Measurements from ENCODE around the gene MRPL23.
"Not testable (repeated sequence)": the region's sequence is repeated elsewhere in the genome, so short reads cannot be mapped to it uniquely, and the experiment has no call there.

MRPL23 gene

DNA sequence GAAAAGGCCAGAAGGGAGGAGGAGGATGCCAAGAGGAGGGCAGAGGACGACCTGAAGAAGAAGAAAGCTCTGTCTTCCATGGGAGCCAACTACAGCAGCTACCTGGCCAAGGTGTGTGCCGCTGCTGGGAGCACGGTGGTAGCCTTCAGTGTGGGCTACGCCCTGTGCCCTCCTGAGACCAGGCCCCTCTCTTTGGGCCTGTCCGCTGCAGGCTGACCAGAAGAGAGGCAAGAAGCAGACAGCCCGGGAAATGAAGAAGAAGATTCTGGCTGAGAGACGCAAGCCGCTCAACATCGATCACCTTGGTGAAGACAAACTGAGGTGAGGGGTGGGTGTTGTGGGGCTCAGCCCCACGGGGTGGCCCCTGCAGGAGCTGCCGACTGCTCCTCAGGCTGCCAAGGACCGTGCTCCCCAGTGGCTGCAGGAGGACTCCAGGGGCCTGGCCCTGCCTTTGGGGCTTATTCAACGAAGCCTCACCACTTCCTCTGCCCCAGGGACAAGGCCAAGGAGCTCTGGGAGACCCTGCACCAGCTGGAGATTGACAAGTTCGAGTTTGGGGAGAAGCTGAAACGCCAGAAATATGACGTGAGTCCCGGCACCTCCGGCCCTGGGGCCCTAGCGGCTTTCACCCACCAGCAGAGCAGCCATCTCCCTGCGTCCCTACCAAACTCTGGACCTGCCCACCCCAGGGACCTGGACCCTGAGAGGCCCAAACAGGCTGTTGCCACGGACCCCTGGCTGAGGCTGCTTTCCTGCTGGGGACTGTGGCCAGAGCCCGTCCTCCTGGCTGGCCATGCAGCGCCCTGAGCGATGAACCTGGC, 12.6 kb upstream of the MRPL23 start:
- no peak for DNase-seq

- no peak for DNase-seq
These were observed 11.7 kb upstream of the MRPL23 start for GRCh38 chr11:1935156-1936071.

DNA sequence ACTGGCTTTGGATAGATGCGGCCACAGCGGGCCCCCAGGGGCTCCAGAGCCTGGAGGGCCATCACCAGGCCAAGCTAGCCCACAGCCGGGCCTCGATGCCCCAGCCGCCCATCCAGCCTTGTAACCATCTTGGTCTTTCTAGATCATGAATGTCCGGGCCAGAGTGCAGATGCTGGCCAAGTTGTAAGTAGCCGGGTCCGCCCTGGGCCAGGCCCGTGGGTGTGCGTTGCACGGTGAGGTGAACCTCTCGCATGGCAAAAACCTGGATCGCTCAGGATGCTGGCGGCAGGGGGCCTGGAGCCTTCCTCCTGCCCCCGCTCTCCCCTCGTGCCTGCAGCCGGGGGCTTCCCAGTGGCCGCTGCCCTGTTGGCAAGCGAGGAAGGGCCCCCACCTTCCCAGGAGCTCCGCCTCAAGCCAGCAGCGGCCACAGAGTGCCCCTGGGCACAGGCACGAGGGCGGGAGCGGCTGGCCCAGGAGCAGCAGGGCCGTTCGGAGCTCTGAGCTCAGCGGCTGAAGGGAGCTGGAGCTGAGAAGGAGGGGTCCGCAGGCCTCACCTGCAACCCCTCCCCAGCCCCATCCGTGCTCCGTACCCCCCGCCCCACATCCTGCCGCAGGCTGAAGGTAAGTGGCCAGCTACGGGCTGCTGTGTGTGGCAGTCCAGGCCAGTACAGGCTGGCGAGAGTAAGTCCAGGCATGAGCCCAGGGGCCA, 10.9 kb upstream of the MRPL23 start:
- no peak for DNase-seq

- no peak for DNase-seq
These were observed 10.1 kb upstream of the MRPL23 start for GRCh38 chr11:1936781-1937615.

GRCh38 chr11:1937616-1938342, 9.4 kb upstream of the MRPL23 start:
- DNase-seq = no peak

- no peak for DNase-seq
These were observed 8.7 kb upstream of the MRPL23 start for GRCh38 chr11:1938343-1939005.

- DNase-seq = no peak
These were observed 8.0 kb upstream of the MRPL23 start for GRCh38 chr11:1939006-1939625.

DNA sequence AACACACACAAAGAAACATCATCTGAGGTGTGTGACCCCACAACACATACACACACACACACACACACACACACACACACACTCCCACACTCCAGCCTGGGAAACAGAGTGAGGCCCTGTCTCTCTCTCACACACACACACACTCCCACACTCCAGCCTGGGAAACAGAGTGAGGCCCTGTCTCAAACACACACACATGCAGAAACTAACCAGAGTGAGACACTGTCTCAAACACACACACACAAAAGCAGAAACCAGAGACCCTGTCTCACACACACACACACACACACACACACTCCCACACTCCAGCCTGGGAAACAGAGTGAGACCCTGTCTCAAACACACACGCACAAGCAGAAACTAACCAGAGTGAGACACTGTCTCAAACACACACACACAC, 7.3 kb upstream of the MRPL23 start:
- DNase-seq = not testable (repeated sequence)

- no peak for DNase-seq
These were observed 4.4 kb upstream of the MRPL23 start for GRCh38 chr11:1942558-1943260.

- DNase-seq = no peak
These were observed 3.6 kb upstream of the MRPL23 start for GRCh38 chr11:1943576-1943975.

DNA sequence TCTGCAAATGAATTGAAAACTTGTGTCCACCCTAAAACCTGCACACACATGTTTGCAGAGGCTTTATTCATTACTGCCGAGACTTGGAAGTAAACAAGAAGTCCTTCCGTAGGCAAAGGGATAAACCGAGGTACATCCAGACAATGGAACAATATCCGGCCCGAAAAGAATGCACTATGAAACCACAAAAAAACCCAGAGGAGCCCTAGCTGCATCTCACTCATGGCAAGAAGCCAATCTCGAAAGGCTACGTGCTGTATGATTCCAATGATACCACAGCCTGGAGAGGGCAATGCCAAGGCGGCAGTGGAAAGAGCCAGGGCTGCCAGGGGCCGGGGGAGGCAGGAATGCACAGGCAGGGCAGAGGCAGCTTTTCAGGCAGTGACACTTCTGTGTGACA, 3.2 kb upstream of the MRPL23 start:
- no peak for DNase-seq

- no peak for DNase-seq
These were observed 583 bp downstream of the MRPL23 start for GRCh38 chr11:1947592-1948237.

GRCh38 chr11:1948389-1948788, 1.3 kb downstream of the MRPL23 start:
- DNase-seq = no peak

GRCh38 chr11:1949302-1949701, 2.2 kb downstream of the MRPL23 start:
- DNase-seq = no peak

- no peak for DNase-seq
These were observed 2.8 kb downstream of the MRPL23 start for GRCh38 chr11:1949922-1950321.

DNA sequence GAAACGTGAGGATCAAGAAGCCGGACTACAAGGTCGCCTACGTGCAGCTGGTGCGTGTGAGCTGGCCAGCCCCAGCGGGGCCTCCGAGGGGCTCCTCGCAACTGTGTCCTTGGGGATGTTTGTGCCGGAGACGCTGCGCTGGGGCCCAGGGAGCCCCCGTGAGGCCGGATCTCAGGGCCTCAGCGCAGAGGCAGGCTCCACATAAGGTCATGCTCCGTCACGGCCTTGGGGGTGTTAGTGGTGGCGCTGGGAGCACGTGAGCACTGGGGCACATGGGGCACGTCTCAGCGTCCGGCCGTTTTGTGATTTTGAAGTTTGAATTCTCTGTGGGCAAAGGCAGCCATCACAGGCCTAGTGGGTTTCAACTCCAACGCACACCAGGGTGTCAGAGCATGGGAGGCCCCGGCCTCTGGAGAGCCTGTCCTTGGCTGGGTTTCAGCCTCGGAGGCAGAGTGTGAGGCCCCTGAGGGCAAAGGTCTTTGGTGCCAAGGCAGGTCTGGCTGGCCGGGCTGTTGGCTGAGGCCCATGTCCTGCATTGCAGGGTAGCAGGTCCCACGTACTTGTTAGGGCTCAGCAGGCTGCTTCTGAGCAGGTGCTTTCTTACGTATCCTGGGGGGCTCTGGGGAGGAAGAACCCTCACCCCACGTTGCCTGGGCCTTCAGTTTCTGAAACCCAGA, 5.8 kb downstream of the MRPL23 start:
- DNase-seq = no peak

DNA sequence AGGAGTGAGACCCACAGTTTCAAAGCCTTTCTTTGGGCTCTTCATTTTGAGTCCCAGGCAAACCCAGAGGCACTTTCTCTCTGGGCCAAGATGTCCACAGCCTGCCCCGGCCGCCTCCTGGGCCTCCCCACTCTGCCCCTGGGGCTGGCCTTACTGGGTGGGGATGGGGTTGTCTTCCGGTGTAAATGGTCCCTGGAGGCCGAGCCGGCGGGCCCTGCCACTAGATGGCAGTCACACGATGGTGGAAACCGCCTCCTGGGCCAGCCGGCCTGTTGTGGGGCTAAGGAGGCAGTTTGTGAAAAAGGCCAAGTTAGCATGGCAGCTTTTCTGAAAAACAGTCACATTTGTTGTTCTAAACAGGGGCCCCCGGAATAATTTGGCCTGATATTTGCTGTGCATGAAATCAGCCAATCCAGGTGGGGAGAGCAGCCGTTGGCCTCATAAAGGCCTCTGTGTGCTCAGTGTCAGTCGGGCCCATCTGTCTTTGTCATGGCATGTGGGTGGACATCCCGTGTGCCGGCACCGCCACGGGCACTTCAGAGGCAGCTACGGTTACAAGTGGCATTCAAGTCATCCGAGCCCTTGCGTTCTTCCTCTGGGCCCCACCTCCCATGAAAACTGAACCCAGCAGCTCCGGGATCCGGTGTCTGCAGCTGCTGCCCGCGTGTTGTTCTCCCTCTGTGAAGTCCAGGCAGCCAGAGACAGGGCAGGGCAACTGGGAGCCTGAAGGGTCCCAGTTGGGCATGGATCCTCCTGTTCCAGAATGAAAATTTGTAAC, 6.5 kb downstream of the MRPL23 start:
- DNase-seq = no peak

DNA sequence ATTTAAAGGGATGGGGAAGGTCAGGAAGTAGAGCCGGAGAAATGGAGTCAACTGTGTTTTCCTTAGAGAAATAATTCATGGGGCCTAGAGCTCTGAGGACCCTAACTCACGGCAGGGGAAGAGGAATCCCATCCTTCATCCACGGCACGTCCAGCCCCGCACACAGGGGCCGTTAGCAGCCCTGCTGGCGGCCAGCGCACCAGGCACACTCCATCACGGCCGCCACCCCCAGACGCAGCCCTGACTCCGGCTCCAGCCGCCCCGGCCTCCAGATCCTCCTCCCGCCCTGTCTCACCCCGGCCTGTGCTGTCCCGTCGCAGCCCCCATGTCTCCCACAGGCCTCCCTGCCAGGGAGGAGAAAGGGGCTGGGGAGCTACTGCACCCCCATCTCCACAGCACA, 11.2 kb downstream of the MRPL23 start:
- DNase-seq = no peak
